Smooth muscle cell (in vitro differentiated cells): ENCODE data around the gene UBE2O. TPM values are rescaled to one million over a fixed set of nuclear protein-coding genes. Genes with fewer than 3 reads are reported as not detected.
A peak's percentile ranks its signal among the peaks of the same experiment; 100 is the strongest.

ENCODE experiments used
- DNase-seq: peaks from one replicate; lab custom pipeline; 2025; ENCODE audit not compliant: unreplicated experiment; lab: John Stamatoyannopoulos, UW
- H2AFZ ChIP-seq: fragments of 200-600 bp; sonication (generic); 2 replicates; pipeline ENCODE4 v1.6.0; 2016; ENCODE audit warnings: antibody characterized with exemption, low read depth, mild to moderate bottlenecking
- H3F3A ChIP-seq: fragments of 200-600 bp; sonication (generic); 2 replicates; pipeline ENCODE4 v1.6.0; 2017; ENCODE audit warnings: antibody characterized with exemption, low read depth
- H3K27ac ChIP-seq: fragments of 200-600 bp; sonication (generic); 2 replicates; pipeline ENCODE4 v1.5.1; 2016; ENCODE audit warnings: low read depth, mild to moderate bottlenecking
- H3K27me3 ChIP-seq: fragments of 200-600 bp; sonication (generic); 2 replicates; pipeline ENCODE4 v1.6.1; 2016; ENCODE audit warnings: low read depth, mild to moderate bottlenecking
- H3K36me3 ChIP-seq: fragments of 200-600 bp; sonication (generic); 2 replicates; pipeline ENCODE4 v1.5.1; 2016; ENCODE audit warnings: low read depth
- H3K4me1 ChIP-seq: fragments of 200-600 bp; sonication (generic); 2 replicates; pipeline ENCODE4 v1.5.1; 2016; ENCODE audit warnings: low read depth
- H3K4me2 ChIP-seq: fragments of 200-600 bp; sonication (generic); 2 replicates; pipeline ENCODE4 v1.6.0; 2016; ENCODE audit warnings: mild to moderate bottlenecking
- H3K4me3 ChIP-seq: fragments of 200-600 bp; sonication (generic); 2 replicates; pipeline ENCODE4 v1.5.1; 2016; ENCODE audit warnings: mild to moderate bottlenecking
- H3K79me2 ChIP-seq: fragments of 200-600 bp; sonication (generic); 2 replicates; pipeline ENCODE4 v1.6.0; 2016; ENCODE audit warnings: low read depth, mild to moderate bottlenecking
- H3K9ac ChIP-seq: fragments of 200-600 bp; sonication (generic); 2 replicates; pipeline ENCODE4 v1.6.0; 2016; ENCODE audit warnings: low read depth
- H3K9me3 ChIP-seq: fragments of 200-600 bp; sonication (generic); replicated peaks from 2 replicates; pipeline ENCODE4 v1.5.1; 2016; ENCODE audit warnings: low read depth
- H4K20me1 ChIP-seq: fragments of 200-600 bp; sonication (generic); 2 replicates; pipeline ENCODE4 v1.6.0; 2016; ENCODE audit warnings: low read depth
- WGBS: methylation state at CpG from one replicate; pipeline ENCODE4 v1.1.7; 2016; ENCODE audit warnings: low lambda C conversion rate; 5-methylcytosine and 5-hydroxymethylcytosine counted together
- polyA plus RNA-seq: library from polyadenylated mRNA; unstranded; fragments of >200 nt; fragmentation: Nextera tagmentation; extraction: Ambion mirVana; gene quantifications from 2 replicates; pipeline ENCODE4 v1.2.1, GENCODE V29; 2016
- total RNA-seq: library from RNA; depleted of rRNA; stranded (reverse); fragments of >200 nt; gene quantifications from 2 replicates; pipeline ENCODE4 v1.2.3, GENCODE V29; 2014
- TF ChIP-seq, protein P1 (sequence below): fragments of 200-600 bp; sonication (generic); IDR thresholded peaks from 2 replicates; pipeline ENCODE4 v1.5.1; 2017; ENCODE audit warnings: borderline replicate concordance, mild to moderate bottlenecking, antibody characterized with exemption; ENCODE audit not compliant: insufficient read depth, poor library complexity, severe bottlenecking

The UBE2O gene
- total and polyA plus RNA-seq, 2 experiments from 2014 or later = 10.1 to 12.1 TPM

- Histone ChIP-seq H3F3A (no peaks in the 10 kb centered on the region), H4K20me1 (peaks cover 100% of the 10 kb centered on the region), H3K4me3 (no peak overlapping the region), H3K4me1 (no peaks in the 10 kb centered on the region), H2AFZ (no peak overlapping the region), H3K27me3 (no peaks in the 10 kb centered on the region), H3K27ac (no peak overlapping the region), H3K9me3 (no peaks in the 10 kb centered on the region), H3K9ac (no peak overlapping the region), H3K36me3 (no peaks in the 10 kb centered on the region), H3K79me2 (peaks cover 35% of the 10 kb centered on the region), H3K4me2 (no peak overlapping the region)
- WGBS = 98% methylated on average over 6 of the region's 6 CpGs
- DNase-seq = no peak
- TF ChIP-seq, protein P1, sequence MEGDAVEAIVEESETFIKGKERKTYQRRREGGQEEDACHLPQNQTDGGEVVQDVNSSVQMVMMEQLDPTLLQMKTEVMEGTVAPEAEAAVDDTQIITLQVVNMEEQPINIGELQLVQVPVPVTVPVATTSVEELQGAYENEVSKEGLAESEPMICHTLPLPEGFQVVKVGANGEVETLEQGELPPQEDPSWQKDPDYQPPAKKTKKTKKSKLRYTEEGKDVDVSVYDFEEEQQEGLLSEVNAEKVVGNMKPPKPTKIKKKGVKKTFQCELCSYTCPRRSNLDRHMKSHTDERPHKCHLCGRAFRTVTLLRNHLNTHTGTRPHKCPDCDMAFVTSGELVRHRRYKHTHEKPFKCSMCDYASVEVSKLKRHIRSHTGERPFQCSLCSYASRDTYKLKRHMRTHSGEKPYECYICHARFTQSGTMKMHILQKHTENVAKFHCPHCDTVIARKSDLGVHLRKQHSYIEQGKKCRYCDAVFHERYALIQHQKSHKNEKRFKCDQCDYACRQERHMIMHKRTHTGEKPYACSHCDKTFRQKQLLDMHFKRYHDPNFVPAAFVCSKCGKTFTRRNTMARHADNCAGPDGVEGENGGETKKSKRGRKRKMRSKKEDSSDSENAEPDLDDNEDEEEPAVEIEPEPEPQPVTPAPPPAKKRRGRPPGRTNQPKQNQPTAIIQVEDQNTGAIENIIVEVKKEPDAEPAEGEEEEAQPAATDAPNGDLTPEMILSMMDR = no peak
Measured at GRCh38 chr17:76416457-76416856, 36.5 kb downstream of the UBE2O start.

GRCh38 chr17:76415786-76416185 is 37.2 kb downstream of the UBE2O start:
- no peak overlapping the region for H2AFZ ChIP-seq
- H3F3A ChIP-seq = no peaks in the 10 kb centered on the region
- H3K9ac ChIP-seq = no peak overlapping the region
- H4K20me1 ChIP-seq = peaks cover 99% of the 10 kb centered on the region
- H3K27me3 ChIP-seq = no peaks in the 10 kb centered on the region
- H3K36me3 ChIP-seq = no peaks in the 10 kb centered on the region
- H3K4me3 ChIP-seq = no peak overlapping the region
- DNase-seq = no peak
- WGBS = 84% methylated on average over 15 of the region's 15 CpGs
- no peak overlapping the region for H3K4me2 ChIP-seq
- H3K4me1 ChIP-seq = no peaks in the 10 kb centered on the region
- H3K79me2 ChIP-seq = peaks cover 35% of the 10 kb centered on the region
- H3K27ac ChIP-seq = no peak overlapping the region
- H3K9me3 ChIP-seq = no peaks in the 10 kb centered on the region
- TF ChIP-seq, protein P1 = no peak

DNA sequence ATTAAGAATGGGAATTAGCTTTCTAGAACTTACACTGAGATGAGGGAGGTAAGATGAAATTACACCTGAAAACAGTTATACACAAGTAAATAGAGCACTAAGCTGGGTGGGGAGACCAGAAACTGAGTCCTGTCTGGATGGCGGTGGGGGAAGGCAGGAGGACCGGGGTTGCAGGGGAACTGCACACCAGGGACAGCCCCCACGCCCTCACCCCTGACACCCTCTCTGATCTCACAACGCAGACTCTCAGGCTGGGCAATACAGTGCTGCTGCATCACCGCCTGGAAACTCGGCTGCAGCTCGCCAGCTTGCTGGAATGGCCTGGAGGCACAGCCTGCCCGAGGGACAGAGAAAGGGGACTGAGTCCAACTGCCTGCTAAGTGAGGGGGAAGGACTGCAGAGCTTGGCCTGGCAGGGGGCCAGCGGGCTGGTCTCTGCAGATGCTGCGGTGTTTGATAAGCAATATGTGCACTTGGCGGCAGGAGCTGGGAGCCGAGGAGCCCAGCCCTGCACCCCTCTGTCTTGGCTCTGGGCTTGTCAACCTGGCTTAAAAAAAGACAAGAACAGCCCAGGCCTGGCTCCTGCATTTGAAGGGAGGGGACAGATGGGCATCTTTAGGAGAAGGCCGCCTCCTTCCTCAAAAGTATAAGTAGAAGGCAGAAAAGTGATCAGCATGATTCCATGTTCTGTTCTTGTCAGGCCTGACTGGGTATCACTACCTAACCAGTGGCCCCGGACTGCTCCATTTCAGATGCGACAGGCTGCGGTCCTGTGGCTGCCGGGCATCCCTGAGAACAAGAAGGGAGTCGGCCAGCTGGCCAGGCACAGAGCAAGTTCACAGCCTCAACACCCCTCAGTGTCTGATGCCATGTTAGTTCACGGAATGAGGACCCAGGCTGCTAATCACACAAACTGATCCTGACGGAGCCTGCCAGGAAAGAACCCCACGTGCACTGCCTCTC is 38.3 kb downstream of the UBE2O start:
- WGBS = 67% methylated on average over 21 of the region's 21 CpGs
- Histone ChIP-seq H3K36me3 (no peaks in the 10 kb centered on the region), H3K79me2 (peaks cover 25% of the 10 kb centered on the region), H2AFZ (no peak overlapping the region), H3K4me3 (no peak overlapping the region), H3K9me3 (no peaks in the 10 kb centered on the region), H3F3A (no peaks in the 10 kb centered on the region), H4K20me1 (peaks cover 99% of the 10 kb centered on the region), H3K4me1 (no peaks in the 10 kb centered on the region), H3K27ac (no peak overlapping the region), H3K9ac (no peak overlapping the region), H3K27me3 (no peaks in the 10 kb centered on the region), H3K4me2 (no peak overlapping the region)
- TF ChIP-seq, protein P1 = no peak
- DNase-seq = peak; percentile 19
